GM18870 (cell line): ENCODE data around the gene ATP6V1F.
A peak's percentile ranks its signal among the peaks of the same experiment; 100 is the strongest.

Experiments used
- ATAC-seq: cut with Tn5 transposase; IDR thresholded peaks from one replicate; pipeline ENCODE4 v1.9.1; 2021; ENCODE audit warnings: moderate library complexity; ENCODE audit not compliant: unreplicated experiment

The ATP6V1F gene, protein sequence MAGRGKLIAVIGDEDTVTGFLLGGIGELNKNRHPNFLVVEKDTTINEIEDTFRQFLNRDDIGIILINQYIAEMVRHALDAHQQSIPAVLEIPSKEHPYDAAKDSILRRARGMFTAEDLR

DNA sequence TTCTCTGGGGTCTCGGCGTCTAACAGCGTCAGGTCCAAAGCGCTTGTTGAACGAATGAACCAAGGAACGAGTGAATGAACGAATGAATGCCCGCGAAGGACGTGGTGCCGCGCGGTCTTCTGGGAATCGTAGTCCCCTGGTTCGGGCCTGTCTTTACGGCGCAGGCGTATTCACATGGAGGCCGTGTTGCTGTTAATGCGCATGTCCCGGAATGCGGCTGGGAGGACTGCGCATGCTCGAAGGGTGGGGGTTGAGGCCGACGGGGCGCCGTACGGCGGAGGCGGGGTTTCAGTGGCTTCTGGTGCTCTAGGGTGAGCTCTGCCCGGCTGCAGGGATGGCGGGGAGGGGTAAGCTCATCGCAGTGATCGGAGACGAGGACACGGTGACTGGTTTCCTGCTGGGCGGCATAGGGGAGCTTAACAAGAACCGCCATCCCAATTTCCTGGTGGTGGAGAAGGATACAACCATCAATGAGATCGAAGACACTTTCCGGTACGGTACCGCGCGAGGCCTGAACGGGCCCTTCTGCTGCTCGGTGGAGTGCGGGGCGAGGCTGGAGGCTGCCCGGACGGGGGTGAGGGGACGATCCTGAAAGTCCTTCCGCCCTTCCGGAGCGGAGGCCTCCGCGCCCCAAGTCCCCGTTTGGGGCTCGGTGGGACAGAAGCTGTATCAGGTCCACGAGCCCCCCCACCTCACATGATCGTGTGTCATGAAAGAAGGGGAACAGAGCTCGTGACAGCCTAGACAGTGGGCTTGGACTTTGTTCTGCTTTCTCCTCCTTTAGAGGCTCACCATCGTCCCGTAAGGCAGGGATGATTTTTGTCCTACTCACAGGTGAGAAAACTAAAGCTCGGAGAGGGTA is at the start of gene ATP6V1F:
ATP6V1F (plus strand) TSS at position 286 of the 862 bp plus-strand sequence; CDS start at position 335, 49 bp downstream.
- ATAC-seq = peak; percentile 80

DNA sequence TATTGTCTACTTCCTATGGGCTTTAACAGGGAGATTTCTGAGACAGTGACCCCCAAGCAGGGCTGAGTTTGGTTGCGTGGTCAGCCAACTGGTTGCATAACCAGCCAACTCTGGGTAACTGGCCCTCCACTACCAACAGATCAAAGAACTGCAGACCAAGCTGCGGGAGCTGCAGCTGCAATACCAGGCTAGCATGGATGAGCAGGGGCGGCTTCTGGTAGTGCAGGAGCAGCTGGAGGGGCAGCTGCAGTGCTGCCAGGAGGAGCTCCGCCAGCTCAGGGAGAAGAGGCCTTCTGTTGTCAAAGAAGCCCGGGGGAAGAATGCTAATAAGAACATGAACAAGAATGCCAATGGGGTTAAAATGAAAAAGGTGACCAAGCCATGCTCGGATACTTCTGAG is 48.2 kb upstream of the ATP6V1F start:
- ATAC-seq = no peak

DNA sequence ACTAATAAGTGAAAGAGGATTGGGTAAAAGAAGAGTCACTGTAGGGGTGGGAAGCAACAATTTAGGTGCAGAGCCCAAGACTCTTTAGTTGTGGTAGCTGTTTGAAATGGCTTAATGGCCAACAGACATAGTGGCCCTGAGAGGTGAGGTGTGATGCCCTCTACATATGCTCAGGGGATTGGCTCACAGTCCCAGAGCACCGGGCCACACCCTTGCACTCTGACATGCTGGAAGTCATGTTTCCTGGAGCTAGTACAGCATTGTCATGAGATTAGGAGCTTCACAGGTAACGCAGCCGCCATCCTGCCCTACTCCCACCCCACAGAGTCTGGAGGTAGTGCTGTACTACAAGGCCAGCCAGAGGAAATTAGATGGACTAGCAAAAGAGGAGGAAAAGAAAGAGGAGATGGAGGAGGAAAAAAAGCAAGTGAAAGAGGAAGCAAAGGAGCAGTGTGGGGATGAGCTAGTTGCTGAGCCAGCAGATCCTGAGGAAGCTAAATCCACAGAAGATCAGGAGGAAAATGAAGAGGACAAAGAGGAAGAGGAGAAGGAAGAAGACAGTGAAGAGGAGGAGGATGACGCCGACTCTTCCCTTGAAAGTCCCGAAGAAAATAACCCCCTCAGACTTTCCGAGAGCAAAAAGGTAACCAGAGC is 47.2 kb upstream of the ATP6V1F start:
- no peak for ATAC-seq

DNA sequence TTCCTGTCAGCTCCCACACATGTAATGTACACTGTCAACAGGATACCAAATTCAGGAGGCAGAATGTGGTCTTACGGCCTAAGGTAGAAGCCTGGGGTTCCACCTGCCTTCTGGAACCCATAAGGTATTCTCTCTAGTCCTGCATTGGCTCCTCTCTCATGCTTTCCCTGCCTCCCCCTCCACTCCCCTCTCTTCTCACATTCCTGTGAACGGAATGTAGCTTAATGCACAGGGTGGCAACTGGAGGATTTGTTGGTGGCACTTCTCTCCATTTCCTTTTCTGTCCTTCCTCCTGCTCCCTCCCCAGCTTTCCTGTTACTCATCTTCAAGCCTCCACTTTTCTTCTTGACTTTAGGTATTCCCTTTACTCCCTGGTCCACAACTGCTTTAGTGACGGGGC is 44.0 kb upstream of the ATP6V1F start:
- no peak for ATAC-seq

DNA sequence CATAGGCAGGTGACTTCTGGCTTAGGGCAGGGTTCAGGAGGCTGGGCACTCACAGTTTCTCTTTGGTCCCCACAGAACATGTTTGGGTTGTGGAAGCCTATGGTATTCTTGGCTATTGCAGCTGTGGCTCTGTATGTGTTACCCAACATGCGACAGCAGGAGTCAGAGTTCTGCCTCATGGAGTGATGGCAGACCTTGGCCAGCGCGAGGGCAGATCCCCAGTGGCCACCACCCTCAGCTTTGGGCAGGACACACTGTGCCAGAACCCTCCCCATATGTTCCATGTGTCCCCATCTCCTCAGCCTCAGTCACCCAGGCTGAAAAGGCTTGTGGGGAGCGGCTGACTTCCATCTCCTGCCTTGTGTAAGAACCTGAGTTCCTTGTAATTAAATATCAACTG is 40.9 kb upstream of the ATP6V1F start:
- no peak for ATAC-seq

DNA sequence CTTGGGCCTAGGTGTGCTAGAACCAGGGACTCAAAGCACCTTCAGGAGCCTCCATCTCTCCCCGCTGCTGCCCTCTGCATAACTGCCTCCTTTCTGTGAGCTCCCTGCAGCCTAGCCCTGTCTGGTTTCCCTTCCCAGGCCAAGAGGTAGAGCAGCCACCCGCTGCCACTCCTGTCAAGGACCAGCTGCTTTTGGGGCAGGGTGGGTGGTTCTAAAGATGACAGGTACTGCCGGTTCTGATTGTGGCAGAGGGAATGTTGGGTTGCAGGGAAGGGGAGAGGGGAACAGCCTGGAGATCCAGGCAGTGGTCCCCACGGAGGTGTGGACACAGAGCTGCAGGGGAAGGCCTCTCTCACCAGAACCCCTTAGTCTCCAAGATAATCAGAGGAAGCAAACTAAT is 36.1 kb upstream of the ATP6V1F start:
- ATAC-seq = no peak

DNA sequence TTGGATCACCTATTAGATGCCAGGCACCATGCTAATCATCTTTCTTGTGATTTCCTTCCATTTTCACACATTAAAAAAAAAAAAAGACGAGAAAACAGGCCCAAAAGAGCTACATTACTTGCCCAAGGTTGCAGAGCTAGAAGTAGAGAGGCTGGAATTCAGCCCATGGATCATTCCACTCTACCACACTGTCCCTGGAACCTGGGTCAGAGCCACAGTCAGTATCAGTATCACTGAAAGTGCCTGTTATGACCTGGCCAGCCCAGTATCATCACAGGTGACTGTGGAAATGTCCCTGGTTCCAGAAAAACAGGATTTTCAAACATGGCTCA is 35.8 kb upstream of the ATP6V1F start:
- ATAC-seq = no peak

DNA sequence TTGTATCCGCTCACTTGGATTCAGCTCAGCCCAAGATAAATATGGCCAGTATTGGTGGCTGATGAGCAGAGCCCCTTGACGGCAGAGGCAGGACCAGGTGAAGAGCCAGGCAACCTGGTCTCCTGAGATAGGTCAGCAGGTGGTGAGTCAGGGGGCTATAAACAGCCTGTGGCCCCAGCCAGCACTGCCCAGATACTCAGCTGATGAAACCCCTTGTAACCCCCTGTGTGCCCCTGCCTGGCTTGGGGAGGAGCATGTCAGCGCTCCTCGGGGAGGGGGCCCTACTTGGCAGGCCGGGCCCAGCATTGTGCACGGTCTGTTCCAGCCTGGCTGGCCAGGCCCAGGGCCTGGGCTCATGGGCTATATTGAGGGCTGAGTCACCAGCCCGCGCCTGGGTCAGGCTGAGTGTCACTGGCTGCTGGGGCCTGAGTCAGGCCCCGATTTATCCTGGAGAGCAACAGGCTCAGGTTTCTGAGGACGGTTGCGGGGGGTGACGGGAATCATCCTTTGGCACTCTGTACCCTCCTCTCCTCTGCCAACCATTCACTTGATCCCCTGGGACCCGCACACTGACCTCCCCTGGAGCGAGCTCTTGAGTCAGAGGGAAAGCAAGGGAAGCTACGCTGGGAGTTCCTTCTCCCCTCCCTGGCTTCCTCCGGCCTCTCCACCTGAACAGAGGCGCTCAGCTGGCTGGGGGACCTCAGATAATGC is 35.3 kb upstream of the ATP6V1F start:
- no peak for ATAC-seq

DNA sequence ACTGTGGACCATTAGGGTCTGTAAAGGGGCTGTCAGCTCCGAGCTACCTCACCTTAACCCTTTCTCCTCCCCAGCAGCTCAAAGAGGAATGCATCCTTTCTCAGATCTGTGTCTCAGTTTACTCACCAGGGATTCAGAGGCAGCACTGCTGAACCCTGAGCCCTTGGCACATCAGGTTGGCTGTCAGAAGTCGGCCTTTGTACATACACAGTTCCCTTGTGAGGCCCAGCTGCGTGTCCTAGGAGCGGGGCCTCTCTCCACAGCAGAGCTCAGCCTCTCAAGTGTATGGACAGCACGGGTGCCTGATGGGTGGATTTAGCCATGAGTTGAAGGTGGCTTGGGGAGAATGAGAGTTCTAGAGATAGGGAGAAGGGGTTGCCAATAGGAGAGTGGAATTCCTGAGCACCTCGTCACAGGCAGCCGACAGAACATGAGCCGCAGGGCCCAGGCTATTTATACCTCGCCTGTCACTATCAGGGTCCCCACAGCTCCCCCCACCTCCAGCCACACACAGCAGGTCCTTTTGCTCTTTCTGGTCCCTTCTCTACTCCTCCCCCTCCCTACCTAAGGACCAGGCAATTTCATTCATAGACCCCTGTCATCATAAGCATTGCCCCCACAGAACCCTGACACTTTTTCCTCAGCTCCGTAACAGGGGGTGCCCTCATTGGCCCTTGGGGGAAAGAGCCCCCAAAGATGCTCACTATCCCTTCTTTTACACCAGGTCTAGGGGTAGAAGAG is 34.5 kb upstream of the ATP6V1F start:
- ATAC-seq = no peak

DNA sequence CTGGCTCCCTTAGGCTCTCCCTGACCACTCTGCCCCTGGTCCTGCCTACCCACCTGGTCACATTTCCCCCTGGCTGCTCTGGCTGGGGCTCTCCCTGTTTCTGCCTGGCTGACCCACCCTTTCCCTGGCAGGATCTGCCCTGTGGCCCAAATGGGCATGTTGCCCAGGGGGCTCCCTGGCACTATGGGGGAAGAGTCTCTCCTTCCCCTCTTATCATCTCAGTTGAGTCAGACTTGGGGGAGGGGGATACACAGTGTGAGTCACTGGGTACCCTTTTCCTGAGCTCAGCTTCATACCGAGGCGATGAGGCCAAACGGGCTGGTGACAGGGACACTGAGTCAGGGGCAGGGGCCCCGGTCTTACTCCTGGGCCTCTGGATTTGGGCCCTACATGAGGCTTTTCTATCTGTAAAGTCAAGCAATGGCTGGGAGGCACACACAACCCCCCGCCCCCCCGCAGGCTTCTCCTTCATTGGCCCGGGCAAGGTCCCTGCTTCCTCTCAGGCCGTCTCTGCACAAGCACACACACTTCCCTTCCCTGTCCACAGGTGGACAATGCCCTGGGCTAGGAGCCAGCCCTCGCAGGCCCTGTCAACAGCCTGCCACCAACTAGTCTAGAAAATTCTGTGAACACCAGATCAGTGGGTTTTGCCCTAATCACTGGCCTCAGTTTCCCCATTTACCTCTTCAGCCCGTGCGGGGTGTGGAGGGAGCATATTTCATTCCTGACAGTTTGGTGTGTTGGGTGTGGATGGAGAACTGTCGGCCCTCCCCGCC is 33.1 kb upstream of the ATP6V1F start:
- no peak for ATAC-seq

DNA sequence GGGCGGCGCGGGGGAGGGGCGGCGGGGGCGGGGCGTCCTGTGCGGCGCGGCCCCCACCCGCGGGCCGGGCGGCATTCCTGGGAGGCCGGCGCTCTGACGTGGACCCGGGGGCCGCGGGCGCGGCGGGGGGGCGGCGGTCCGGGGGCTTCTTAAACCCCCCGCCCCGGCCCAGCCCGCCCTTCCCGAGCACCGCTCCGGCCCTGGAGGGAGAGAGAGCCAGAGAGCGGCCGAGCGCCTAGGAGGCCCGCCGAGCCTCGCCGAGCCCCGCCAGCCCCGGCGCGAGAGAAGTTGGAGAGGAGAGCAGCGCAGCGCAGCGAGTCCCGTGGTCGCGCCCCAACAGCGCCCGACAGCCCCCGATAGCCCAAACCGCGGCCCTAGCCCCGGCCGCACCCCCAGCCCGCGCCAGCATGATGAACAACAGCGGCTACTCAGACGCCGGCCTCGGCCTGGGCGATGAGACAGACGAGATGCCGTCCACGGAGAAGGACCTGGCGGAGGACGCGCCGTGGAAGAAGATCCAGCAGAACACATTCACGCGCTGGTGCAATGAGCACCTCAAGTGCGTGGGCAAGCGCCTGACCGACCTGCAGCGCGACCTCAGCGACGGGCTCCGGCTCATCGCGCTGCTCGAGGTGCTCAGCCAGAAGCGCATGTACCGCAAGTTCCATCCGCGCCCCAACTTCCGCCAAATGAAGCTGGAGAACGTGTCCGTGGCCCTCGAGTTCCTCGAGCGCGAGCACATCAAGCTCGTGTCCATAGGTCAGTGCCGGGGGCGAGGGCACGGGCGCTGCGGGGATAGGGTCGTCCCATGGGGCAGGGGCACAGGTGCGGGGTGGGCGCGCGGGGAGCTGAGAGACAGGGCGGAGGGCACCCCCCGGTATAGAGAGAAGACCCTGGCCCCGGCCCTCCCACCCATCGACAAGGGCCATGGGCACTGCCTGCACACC is 32.2 kb upstream of the ATP6V1F start, which contains the start of gene FLNC:
FLNC (plus strand) TSS at position 176 of the 947 bp plus-strand sequence; CDS start at position 408, 232 bp downstream.
- ATAC-seq = no peak

DNA sequence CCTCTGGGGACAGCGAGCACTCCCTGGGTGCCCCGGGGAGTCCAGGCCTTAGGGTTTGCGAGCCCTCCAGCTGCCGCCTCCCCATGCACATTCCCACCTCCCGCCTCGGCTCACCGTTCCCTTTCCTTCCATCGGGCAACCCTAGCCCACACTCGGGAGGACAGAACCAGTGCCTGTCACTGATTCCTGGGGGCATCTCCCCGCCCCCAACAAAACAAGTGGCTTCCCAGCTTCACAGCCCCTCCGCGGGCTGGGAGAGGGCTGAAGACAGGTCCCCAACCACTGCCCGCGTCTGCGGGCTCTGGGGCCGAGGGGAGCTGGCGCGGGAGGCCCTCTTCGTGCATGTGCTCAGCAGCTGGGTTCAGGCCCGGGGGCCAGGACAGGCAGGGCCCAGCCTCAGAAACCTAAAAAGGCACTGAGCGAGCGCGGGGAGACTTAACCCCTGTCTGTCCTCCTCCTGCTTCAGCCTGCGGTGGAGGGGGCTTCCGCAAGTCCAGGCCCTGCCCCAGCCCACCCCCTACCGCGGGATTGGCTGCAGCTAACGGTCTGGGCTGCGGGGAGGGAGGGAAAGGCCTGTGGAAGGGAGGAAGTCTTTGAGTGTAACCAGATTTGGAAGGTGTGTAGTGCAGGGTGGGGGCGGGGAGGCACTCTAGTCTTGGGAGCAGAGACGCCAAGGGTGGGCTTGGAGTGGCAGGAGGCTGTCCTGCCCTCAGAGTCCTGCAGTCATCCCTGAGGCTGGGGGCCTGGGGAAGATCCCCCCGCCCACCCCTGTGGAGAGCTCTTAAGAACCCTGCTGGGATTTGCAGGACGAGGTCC is 31.3 kb upstream of the ATP6V1F start:
- ATAC-seq = no peak

DNA sequence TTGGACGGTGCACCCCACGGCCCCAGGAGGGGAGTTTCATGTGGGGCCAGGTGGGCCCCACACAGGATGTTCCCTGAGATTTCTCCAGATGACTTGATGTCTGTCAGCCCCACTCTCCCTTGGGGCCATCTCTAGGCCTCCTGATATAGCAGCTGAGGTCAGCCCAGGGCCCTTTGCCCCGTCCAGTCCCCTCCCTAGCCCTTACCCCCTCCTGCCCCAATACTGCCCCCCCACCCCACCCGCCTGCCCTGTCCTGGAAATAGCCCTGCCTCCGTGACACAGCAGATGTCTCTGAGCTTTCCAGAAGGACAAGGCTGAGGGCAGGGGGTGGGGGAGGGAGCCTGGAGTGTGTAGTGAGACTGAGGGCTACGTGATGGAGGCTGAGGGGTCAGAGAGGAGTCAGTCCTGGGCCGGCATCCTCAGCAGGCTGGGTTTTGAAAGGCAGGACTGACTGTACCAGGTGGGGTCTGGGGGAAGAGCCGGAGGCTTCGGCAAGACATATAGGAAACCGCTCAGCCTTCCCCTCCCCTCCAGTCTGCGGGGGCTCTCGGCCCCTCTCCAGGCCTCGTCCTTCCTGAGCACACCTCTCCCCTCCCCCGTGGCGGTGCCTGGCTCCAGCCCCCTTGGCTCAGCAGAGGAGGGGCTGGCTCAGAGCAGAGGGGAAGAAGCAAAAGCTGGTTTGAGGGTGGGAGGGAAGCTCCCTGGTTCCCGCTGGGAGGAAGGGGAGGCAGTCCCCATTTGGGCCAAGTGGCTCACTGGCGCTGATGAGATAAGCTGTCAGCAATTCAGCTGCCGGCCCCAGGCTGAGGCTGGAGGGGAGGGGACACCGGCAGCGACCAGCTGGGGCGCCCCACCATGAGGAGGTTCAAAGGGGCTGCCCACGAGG is 30.4 kb upstream of the ATP6V1F start:
- ATAC-seq = no peak

DNA sequence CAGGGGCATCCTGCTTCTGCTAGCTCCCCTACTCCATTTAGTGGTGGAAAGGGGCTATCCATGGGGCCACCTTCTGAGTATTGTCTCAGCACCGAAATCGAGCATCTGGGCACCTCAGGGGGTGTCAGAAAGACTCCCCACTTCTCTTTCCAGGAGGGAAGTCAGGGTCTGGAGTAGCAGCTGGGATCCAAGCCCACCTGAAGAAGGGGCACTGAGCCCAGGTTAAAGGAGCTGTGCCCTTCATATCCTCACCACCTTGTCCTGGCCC is 29.8 kb upstream of the ATP6V1F start:
- no peak for ATAC-seq

DNA sequence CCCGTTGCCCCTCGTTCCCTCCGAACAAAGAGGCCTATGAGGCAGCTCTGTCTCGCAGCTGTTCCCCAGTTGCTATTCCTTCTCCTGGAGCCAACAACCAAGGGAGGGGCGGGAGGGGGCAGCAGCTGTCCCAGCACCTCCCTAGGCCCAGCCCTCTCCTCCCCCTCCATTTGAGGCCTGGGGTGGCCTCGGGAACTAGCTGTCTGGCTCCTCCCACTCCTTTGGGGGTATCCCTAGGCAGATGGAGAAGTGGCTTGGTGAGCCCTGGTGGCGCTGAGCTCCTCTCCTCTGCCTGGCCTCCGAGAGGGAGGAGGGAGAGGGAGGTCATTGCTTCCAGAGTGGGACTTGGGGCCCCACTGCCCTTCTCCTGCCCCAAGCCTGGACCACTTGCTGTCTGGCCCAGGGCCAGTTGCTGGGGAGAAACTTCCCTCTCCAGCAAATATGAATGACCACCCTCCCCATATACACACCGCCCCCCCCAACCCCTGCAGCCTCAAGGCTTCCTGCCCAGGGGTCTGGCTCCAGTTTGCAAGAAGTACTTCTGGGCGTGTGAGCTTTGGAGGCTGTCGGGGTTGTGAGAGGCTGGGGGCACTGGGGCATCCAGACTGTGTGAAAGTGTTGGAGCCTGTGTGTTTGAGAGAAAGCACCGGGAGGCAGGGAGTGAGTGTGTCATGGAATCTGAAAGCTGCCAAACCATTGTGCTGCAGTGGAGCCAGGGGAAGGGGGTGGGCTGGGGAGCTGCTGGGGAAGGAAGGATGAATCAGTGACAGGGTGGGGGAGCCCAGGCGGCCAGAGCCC is 29.3 kb upstream of the ATP6V1F start:
- ATAC-seq = no peak

DNA sequence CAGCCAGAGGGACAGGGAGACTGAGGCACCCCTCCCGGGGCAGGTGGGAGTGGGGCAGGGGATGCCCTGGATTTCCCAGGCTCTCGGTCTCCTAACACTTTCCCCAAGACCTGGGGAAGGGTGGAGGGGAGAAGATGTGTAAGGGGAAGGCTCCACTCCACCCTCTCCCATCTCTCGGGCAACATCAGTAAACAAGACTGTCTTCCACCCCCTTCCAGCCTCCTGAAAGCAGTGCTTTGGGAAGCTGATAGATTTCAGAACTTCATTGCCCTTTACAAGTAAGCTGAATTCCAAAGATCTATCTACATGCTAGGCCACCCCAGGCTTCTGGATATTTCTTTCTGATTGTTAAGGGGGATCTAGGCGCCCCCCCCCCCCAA is 28.7 kb upstream of the ATP6V1F start:
- no peak for ATAC-seq
